SJSA1 (cell line): ENCODE data around the gene TSPAN18. TPM values are rescaled to one million over a fixed set of nuclear protein-coding genes. Genes with fewer than 3 reads are reported as not detected.

Source experiments
- DNase-seq, 2 experiments: peaks; one replicate each; pipeline ENCODE4 v3.0.0-alpha.2; 2015 to 2020; ENCODE audit warnings: low spot score in 2 of 2, low read depth in 1 of 2
- H3K27ac ChIP-seq: fragments of 250-450 bp; sonication (Bioruptor Pico); 2 replicates; pipeline ENCODE4 v1.5.1; 2020; ENCODE audit warnings: mild to moderate bottlenecking, moderate library complexity
- H3K27me3 ChIP-seq: fragments of 250-450 bp; sonication (Bioruptor Pico); replicated peaks from 2 replicates; pipeline ENCODE4 v1.5.1; 2020; ENCODE audit warnings: mild to moderate bottlenecking, moderate library complexity
- H3K36me3 ChIP-seq: fragments of 250-450 bp; sonication (Bioruptor Pico); 2 replicates; pipeline ENCODE4 v1.5.1; 2020; ENCODE audit warnings: mild to moderate bottlenecking
- H3K4me1 ChIP-seq: fragments of 250-450 bp; sonication (Bioruptor Pico); replicated peaks from 2 replicates; pipeline ENCODE4 v1.6.1; 2021; ENCODE audit warnings: mild to moderate bottlenecking
- H3K4me3 ChIP-seq: fragments of 250-450 bp; sonication (Bioruptor Pico); 2 replicates; pipeline ENCODE4 v1.5.1; 2020; ENCODE audit warnings: mild to moderate bottlenecking
- H3K9me3 ChIP-seq: fragments of 250-450 bp; sonication (Bioruptor Pico); replicated peaks from 2 replicates; pipeline ENCODE4 v1.5.1; 2020; ENCODE audit warnings: mild to moderate bottlenecking
- total RNA-seq: library from RNA; depleted of rRNA; stranded (reverse); fragments of >200 nt; shearing (Covaris generic); gene quantifications from 2 replicates; pipeline ENCODE4 v1.2.3, GENCODE V29; 2014

TSPAN18 gene
- total RNA-seq, 1 experiment from 2014 or later: 1.9 TPM

DNA sequence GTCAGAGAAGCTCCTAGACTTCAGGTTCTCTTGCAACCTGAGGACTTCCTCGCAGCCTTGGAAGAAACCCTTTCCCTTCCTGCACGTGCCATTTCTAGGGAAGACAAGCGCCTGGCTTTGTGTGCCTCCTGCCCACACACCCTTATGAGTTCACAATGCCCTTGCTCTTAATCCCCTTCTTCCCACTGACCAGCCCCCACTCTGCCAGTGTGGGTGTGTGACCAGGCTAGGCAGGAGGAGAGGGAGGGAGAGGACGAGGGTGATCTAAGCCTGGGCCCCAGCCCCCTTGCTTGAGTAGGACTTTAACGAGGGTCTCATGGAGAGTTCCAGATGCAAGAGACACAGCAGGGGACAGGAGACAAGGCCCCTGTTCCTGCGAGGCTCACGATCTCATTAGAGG, 193.7 kb downstream of the TSPAN18 start:
- Histone ChIP-seq H3K4me1 (no peaks in the 10 kb centered on the region), H3K36me3 (no peaks in the 10 kb centered on the region), H3K4me3 (no peak overlapping the region), H3K27ac (no peak overlapping the region), H3K9me3 (no peaks in the 10 kb centered on the region), H3K27me3 (peaks cover 17% of the 10 kb centered on the region)
- DNase-seq: no peak

DNA sequence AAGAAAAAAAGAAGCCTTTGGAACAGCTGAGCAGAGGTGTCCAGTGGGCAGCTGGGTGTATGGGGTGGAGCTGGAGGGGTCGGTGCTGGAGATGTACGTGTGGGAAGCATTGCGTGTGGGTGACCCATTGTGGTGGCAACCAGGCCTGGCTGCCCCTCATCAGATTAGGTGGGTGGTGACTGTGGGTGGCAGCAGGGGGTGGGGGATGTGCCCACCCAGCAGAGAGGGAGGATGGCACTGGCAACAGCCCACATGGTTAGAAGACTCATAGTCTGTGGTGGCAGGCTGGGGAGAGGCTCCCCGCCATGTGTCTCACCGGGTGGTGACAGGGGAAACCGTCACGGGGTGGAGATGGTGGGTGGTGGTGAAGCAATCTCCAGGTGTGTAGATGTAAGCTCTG, 196.4 kb downstream of the TSPAN18 start:
- peaks cover 17% of the 10 kb centered on the region for H3K27me3 ChIP-seq
- no peaks in the 10 kb centered on the region for H3K4me1 ChIP-seq
- no peak for DNase-seq
- no peak overlapping the region for H3K27ac ChIP-seq
- no peaks in the 10 kb centered on the region for H3K9me3 ChIP-seq
- H3K4me3 ChIP-seq: no peak overlapping the region
- H3K36me3 ChIP-seq: no peaks in the 10 kb centered on the region

DNA sequence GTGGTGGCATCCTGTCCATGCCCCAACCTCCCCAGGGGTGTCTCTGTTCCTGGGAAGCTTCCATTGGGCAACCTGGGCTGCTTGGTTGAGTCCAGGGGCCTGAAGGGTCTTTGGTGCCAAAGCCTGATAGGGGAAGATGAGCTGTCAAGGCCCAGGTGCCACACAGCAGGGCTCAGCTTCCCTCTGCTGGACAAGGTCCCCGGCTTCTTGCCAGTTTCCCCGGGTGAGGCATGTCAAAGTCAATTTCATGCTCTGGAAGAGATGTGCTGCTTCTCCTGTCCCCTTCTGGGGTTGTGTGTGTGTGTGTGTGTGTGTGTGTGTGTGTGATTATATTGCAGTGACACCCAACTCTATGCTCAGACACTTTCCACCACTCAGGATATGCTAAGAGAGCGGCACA, 197.0 kb downstream of the TSPAN18 start:
- Histone ChIP-seq H3K9me3 (no peaks in the 10 kb centered on the region), H3K36me3 (no peaks in the 10 kb centered on the region), H3K27ac (no peak overlapping the region), H3K27me3 (peaks cover 17% of the 10 kb centered on the region), H3K4me1 (no peaks in the 10 kb centered on the region), H3K4me3 (no peak overlapping the region)
- DNase-seq: no peak

GRCh38 chr11:44926036-44926435, 199.3 kb downstream of the TSPAN18 start:
- Histone ChIP-seq H3K27ac (no peak overlapping the region), H3K27me3 (peaks cover 9% of the 10 kb centered on the region; the same call in 1 of the 2 replicates), H3K4me1 (no peaks in the 10 kb centered on the region), H3K4me3 (no peak overlapping the region), H3K9me3 (no peaks in the 10 kb centered on the region), H3K36me3 (no peaks in the 10 kb centered on the region)
- no peak for DNase-seq

GRCh38 chr11:44927174-44927661, 200.5 kb downstream of the TSPAN18 start:
- H3K36me3 ChIP-seq: no peaks in the 10 kb centered on the region
- no peak overlapping the region for H3K4me3 ChIP-seq
- H3K27ac ChIP-seq: no peak overlapping the region
- H3K4me1 ChIP-seq: no peaks in the 10 kb centered on the region
- H3K27me3 ChIP-seq: peaks cover 9% of the 10 kb centered on the region; the same call in 1 of the 2 replicates
- peak; percentile 69 to 85 for DNase-seq
- no peaks in the 10 kb centered on the region for H3K9me3 ChIP-seq

DNA sequence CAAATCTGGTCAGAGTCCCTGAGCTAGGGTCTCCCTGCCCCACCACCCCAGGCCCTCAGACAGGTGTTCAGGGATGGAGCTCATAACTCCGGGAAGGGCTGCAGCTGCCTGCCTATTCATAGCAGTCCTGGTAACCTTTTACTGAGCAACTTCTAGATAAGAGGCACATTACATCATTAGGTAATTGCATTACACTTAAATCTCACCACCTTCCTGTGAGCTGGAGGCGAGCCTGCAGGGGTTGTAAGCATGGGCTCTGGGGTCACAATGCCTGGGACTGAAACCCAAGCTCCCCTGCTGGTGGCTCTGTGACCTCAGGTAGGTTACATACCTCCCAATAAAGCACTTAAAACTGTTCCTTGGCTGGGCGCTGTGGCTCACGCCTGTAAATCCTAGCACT, 201.4 kb downstream of the TSPAN18 start:
- no peaks in the 10 kb centered on the region for H3K36me3 ChIP-seq
- H3K4me3 ChIP-seq: no peak overlapping the region
- H3K27ac ChIP-seq: no peak overlapping the region
- no peaks in the 10 kb centered on the region for H3K9me3 ChIP-seq
- no peak for DNase-seq
- no peaks in the 10 kb centered on the region for H3K4me1 ChIP-seq
- peaks cover 3% of the 10 kb centered on the region; the same call in 1 of the 2 replicates for H3K27me3 ChIP-seq

DNA sequence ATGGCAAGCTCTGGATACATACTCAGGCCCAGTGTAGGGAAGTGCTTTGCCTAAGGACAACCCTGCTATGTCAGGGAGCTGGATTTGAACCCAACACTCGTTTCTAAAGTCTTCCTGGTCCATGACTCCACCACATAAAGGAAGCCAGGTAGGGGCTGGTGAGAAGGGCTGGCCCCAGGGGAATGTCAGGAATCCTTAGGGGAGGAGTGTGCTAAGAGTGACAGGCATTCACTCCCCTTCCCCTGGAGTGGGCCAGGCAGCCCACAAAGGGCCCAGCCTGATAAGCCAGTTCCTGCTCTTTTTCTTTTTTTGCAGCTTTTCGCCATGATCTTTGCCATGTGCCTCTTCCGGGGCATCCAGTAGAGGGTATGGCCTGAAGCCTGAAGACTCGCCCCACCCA, 202.1 kb downstream of the TSPAN18 start:
- no peak for DNase-seq
- no peak overlapping the region for H3K27ac ChIP-seq
- 0 out of 2 replicates have a peak, but pooled peaks cover under 1% of the 10 kb centered on the region for H3K36me3 ChIP-seq
- peaks cover 3% of the 10 kb centered on the region; the same call in 1 of the 2 replicates for H3K27me3 ChIP-seq
- H3K4me3 ChIP-seq: no peak overlapping the region
- H3K4me1 ChIP-seq: no peaks in the 10 kb centered on the region
- H3K9me3 ChIP-seq: no peaks in the 10 kb centered on the region

DNA sequence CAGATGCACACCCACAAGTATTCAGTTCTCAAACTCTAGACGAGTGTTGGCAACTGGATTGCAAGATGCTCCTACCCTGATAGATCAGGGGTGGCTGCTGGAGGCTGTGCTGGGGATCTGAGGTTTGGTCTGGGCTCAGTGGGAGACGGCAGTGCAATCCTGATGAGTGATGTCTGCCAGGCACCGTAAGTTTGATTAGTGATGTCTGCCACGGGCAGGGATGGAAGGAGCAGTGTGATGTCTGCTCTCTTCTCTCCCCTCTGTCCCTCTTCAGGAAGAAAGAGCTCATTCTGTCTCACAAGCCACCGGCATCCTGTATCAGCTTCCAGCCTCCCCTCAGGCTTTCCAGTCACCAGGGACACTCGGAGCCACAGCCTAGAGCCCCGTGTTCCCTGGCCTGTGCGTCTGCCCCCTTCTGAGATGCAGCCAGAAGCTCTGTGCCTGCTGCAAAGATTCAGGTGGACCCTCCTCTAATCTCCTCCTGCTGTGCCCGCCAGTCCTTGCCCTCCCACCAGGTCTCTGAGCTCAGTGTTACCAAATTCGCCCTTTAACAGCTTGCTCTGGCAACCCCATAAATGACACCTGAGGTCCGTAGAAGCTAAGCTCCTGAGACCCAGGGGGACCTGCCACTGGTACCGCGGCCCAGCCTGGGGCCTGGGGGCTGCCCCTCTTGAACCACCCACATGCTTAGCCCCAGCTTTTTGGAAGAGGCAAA, 204.0 kb downstream of the TSPAN18 start:
- Histone ChIP-seq H3K27ac (no peak overlapping the region), H3K27me3 (no peaks in the 10 kb centered on the region), H3K4me3 (no peak overlapping the region), H3K36me3 (peaks cover 15% of the 10 kb centered on the region; the same call in 1 of the 2 replicates), H3K4me1 (no peaks in the 10 kb centered on the region), H3K9me3 (no peaks in the 10 kb centered on the region)
- no peak for DNase-seq

DNA sequence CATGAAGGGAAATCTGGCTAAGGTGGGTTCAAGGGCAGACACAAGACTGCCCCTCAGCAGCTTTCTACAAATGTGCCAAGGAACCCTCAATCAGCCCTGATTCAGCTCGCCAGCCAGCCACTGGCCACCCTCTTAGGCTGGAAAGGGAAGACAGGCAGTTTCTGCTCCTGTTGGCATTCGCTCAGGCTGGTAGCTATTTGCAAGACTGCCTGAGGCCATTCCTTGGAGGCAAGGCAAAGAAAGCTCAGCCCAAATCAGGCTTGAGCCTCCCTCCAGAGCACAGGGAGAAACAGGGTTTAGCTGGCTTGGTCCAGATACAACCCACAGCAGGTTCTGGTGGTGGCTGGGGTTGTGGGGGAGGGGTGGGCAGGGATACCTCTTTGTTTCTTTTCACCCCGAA, 204.7 kb downstream of the TSPAN18 start:
- Histone ChIP-seq H3K4me3 (no peak overlapping the region), H3K9me3 (no peaks in the 10 kb centered on the region), H3K4me1 (no peaks in the 10 kb centered on the region), H3K27ac (no peak overlapping the region), H3K27me3 (no peaks in the 10 kb centered on the region), H3K36me3 (peaks cover 22% of the 10 kb centered on the region)
- DNase-seq: no peak

GRCh38 chr11:44934110-44934509, 207.3 kb downstream of the TSPAN18 start:
- no peak overlapping the region for H3K27ac ChIP-seq
- no peaks in the 10 kb centered on the region for H3K27me3 ChIP-seq
- peaks cover 26% of the 10 kb centered on the region for H3K36me3 ChIP-seq
- H3K4me1 ChIP-seq: no peaks in the 10 kb centered on the region
- no peak overlapping the region for H3K4me3 ChIP-seq
- no peak for DNase-seq
- no peaks in the 10 kb centered on the region for H3K9me3 ChIP-seq

DNA sequence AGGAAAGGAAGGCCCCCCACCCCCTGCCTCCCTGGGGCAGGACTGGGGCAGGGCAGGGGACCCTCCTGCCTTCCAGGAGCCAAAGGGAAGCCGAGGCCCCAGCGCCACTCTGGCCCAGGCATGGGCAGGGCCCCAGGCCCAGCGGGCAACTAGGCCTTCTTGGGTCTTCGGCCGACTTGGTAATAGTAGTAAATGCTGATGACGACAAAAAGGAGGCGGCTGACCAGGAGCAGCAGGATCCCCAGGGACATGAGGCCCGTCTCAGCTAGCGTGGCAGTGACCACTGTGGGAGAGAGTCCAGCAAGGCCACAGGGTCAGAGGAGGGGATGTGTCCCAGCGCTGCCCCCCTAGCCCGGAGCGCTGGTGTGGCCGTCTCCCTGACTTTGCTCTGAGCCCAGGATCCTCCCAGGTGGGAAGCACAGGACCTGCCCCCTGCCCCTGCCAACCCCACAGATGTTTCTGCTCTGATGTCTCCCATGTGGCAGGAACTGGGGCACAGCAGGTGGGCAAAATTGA, 208.0 kb downstream of the TSPAN18 start:
- Histone ChIP-seq H3K4me1 (no peaks in the 10 kb centered on the region), H3K36me3 (peaks cover 27% of the 10 kb centered on the region), H3K4me3 (no peak overlapping the region), H3K27me3 (no peaks in the 10 kb centered on the region), H3K27ac (no peak overlapping the region), H3K9me3 (no peaks in the 10 kb centered on the region)
- DNase-seq: no peak

- Histone ChIP-seq H3K27ac (no peak overlapping the region), H3K27me3 (no peaks in the 10 kb centered on the region), H3K4me3 (no peak overlapping the region), H3K9me3 (no peaks in the 10 kb centered on the region), H3K36me3 (peaks cover 39% of the 10 kb centered on the region), H3K4me1 (no peaks in the 10 kb centered on the region)
- peak; percentile 81 to 88 for DNase-seq
Measured at GRCh38 chr11:44936525-44936924, 209.8 kb downstream of the TSPAN18 start.

GRCh38 chr11:44936951-44937543, 210.3 kb downstream of the TSPAN18 start:
- Histone ChIP-seq H3K4me3 (no peak overlapping the region), H3K9me3 (no peaks in the 10 kb centered on the region), H3K27me3 (no peaks in the 10 kb centered on the region), H3K4me1 (no peaks in the 10 kb centered on the region), H3K27ac (no peak overlapping the region), H3K36me3 (peaks cover 39% of the 10 kb centered on the region)
- no peak for DNase-seq

- Histone ChIP-seq H3K9me3 (no peaks in the 10 kb centered on the region), H3K4me3 (no peak overlapping the region), H3K36me3 (peaks cover 39% of the 10 kb centered on the region), H3K4me1 (no peaks in the 10 kb centered on the region), H3K27me3 (no peaks in the 10 kb centered on the region), H3K27ac (no peak overlapping the region)
- no peak for DNase-seq
Measured at GRCh38 chr11:44938066-44938691, 211.4 kb downstream of the TSPAN18 start.
